Hippocampal formation (tissue), 2 donors: Measurements from ENCODE around the gene GP5.

Experiments
- DNase-seq, 2 donors: peaks; one replicate each; lab custom pipeline; 2025; lab: John Stamatoyannopoulos, UW

The GP5 gene

GRCh38 chr3:194396859-194397756 lies 2.0 kb downstream of the GP5 start:
- DNase-seq = no peak

DNA sequence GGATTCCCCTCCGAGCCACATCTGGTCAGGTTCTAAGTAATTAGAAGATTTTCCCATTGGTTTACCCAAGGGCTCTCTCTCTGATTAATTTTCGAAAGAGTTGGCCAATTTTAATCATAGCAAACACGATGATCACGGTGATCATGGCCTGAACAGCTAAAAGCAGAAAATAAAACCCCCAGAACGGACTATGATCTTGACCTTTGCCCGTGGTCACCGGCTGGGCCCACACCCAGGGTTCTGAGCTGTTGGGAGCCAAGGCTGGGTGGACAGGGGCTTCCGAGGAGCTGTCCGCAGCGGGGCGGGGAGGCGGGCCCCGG lies 2.6 kb downstream of the GP5 start:
- no peak for DNase-seq

GRCh38 chr3:194395778-194396538 lies 3.1 kb downstream of the GP5 start:
- no peak for DNase-seq

DNA sequence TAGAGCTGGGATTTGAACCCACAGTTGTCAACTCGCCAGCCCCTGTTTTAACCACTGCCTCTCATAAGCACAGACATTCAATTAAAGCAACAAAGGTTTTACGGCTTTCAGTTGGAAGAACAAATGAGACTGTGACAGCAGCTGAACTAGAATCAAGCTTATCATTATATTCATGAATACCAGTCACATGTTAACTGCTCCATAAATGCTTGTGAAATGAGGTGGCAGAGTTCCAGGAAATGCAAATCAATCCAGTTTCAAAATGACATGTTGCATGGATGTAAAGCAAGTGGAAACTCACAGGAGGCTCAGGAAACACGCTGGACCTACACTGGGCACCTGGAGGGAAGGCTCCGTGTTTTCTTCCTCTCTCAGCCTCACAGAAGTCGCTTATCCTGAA lies 3.9 kb downstream of the GP5 start:
- no peak for DNase-seq

DNA sequence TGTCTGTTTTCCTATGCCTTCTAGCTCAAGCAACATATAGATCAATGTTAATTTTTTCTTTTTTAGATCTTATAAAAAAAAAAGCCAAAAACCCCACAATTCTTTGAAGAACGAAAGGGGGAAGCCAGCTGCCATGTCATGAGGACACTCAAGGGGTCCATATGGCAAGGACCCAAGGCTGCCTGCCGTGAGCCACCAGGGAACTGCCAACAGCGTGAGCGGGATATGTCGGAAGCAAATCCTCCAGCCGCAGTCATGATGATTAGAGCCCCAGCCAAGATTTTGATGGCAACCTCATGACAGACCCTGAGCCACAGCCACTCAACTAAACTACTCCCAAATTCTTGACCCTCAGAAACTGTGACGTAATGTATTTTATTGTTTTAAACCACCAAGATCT lies 6.5 kb downstream of the GP5 start:
- DNase-seq = no peak

DNA sequence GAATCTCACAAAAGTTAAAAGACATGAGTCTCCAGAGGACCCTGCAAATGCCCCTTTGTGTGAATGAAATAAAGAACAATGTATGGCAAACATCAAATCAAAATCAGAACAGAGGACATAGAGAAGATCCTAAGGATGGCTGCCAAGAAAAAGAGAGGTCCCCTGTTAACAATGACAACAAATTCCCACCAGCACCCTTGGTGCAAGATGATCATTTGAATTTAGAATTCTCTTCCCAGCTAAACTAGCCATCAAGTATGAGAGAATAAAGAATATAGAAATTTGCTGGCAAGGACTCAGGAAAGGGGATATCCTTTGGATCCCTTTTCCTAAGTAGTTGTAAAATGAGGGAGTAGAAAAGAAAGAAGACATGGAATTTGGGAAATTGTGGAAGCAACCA lies 8.2 kb downstream of the GP5 start:
- DNase-seq = no peak

- DNase-seq = no peak
Measured at GRCh38 chr3:194389269-194389668, 9.8 kb downstream of the GP5 start.

GRCh38 chr3:194387926-194388418 lies 11.1 kb downstream of the GP5 start:
- no peak for DNase-seq

DNA sequence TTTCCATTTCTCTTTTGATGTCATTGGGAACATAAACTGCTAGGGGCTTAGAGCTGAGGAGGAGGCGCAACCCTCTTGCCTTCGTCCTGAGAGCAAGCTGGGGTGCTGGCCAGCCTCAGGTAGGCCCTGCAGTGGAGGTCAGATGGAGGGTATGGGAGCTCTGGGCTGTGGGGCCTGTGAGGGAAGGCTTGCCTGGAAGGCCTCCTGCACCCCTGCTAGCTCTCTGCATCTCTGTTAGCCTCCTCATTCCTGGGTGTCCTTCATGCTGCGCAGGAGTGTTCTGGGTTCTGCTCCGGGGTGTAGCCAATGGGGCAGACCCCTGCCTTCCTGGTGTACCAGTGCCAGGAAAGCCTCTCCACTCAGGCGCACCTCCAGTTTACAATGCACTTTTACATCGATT lies 11.8 kb downstream of the GP5 start:
- no peak for DNase-seq

GRCh38 chr3:194386648-194387047 lies 12.4 kb downstream of the GP5 start:
- no peak for DNase-seq

DNA sequence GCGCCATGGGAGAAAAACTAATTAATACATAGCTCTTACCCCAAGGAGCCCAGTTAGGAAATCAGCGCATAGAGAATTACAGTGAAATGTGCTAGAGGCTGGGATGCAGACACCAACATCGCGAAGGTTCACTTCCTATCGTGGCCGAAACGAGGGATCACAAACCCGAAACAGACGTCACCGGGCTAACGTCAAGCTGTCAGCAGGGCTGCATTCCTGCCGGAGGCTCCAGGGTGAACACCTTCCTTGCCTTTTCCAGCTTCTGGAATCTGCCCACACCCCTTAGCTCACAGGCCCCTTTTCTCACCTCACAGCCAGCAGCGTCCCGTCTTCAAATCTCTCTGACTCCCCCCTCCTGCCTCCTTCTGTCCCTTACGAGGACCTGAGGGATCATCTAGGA lies 13.0 kb downstream of the GP5 start:
- no peak for DNase-seq

DNA sequence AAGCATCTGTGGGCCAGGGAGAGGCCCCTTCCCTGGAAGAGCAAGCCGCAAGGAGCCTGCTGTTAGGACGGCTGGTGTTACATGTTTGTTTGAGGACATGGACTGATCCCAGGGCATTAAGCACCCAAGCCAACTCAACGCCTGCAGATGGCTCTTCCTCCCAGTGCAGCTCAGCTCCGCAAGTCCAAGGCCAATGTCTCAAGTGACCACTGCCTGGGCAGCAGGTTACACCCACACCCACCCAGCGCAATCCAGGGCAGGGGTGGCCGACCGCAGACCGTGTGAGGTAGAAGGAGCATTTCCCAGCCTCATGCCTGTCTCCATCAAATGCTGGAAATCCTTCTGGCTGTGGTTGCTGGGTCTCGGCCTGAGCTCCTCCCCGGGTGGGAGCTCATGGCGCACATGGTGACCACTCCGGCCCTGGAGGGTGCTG lies 14.5 kb downstream of the GP5 start:
- no peak for DNase-seq

DNA sequence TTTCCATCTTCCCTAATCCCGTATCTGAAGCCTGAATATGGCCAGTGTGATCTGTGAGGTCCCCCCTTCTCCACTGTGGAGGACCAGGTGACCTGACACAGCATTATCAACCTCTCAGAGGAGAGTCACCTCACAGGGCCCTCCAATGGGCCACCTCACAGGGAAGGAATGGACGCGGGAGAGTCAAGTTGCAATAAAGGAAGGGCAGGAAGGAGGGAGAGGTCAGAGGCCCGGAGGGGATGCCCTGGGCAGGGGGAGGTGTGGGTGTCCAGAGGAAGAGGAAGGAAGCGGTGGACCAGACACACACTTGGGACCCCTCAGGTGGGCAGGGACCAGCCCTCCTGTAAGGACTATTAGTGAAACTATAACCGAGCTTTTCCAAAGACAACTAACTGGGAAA lies 14.9 kb downstream of the GP5 start:
- DNase-seq = no peak

GRCh38 chr3:194383276-194383940 lies 15.7 kb downstream of the GP5 start:
- no peak for DNase-seq

DNA sequence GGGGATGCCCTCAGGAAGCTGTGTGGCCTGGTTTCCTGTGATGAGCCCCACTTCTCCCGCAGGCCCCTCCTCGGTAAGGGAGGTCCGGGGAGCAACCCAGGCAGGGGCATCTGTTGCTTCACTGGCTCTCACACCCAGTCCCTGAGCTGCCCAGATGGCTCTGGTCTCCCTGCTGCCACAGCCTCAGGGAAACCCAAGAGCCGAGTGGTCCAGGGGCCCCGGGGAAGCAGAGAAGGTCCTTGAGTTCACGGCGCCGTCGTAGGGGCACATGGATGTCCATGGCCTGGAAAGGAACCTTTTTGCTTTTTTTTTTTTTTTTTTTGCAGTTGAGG lies 16.2 kb downstream of the GP5 start:
- no peak for DNase-seq

DNA sequence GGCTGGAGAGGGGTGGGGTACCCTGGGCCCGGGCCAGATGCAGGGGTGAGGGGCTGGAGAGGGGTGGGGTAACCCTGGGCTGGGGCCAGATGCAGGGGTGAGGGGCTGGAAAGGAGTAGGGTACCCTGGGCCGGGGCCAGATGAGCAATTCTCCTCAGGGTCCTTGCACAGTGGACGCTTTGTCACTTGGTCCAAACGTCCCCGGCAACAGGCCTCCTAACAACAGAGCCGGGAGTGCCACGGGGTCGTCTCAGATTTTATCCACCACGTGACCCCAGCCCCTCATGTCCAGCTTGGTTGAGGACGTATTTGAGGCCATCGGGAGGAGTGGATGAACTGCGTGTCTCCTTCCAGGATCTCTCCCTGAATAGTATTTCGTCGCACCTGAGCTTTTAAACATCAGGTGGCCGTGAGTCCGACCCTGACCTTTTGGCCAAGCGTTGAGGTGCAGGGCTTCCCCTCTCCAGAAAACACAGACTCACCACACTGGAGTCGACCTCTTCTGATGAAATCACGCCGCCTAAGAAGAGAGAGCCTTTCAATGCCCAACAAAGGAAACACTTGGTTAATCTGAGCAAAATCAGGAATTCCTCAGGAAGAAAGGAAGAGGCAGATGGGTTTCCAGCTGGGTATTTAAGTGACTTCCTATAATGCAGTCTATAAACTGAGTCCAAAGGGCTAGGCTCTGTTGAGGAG lies 16.7 kb downstream of the GP5 start:
- no peak for DNase-seq

DNA sequence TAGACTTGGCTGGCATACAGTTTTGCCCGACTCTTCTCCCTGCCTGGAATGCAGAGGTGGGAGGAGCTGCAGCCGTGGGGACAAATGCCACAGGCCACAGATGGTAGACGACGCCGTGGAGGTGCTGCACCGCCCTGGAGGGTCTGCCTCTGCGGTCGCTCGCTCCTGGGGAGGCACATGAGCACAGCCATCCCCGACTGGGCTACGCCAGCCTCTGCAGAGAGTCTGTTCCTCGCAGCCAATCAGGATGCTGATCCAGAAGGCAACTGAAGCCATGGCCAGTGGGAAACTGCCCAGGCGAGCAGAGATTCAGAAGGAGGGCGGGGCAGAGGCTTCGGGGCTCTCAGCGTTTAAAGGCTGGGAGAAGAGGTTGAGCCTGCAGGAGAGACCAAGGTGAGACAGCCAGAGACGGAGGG lies 17.6 kb downstream of the GP5 start:
- peak in 1 of 2 donors; percentile 2 for DNase-seq

- no peak for DNase-seq
Measured at GRCh38 chr3:194380326-194380725, 18.7 kb downstream of the GP5 start.

DNA sequence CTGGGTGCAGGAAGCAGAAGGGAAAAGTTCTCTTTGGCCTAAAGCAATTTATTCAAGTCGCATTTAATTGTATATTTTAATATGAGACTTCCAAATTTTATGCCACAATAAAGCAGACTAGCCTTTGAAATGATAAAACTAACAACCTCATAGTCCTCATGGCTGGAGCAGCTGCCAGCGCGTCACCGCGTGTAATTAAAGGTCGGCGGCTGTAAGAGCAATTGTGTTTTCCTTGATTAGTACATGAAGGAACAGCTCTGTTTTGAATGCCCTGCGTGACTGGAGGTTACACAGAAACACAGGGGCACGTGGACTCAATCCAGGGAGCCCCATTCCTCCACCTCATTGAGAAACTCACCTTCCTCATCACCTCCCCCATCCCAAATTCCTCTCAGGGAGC lies 19.4 kb downstream of the GP5 start:
- no peak for DNase-seq

DNA sequence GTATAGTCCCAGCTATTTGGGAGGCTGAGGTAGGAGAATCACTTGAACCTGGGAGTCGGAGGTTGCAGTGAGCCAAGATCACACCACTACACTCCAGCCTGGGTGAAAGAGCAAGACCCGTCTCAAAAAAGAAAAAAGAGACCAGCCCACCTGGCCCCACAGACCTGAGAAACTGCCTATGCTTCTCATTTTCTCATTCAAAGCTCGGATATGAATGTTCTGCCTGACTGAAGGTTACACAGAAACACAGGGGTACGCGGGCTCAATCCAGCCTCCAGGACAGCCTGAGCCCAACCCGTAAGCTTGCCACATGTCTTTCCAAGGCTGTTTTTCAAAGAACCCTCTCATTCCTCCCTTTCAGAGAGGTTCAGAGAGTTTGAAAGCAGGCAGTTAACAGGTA lies 19.8 kb downstream of the GP5 start:
- DNase-seq = no peak

- no peak for DNase-seq
Measured at GRCh38 chr3:194377708-194378107, 21.4 kb downstream of the GP5 start.

DNA sequence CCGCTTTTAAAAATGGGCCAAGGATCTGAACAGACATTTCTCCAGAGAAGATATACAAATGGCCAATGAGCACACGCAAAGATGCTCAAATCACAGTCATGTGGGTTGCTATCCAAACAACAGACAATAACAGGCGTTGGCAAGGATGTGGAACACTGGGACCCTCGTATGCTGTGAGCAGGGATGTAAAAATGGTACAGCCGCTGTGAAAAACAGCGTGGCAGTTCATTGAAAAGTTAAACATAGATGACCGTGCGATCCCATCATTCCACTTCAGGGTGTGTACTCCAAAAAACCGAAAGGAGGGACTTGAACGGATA lies 22.9 kb downstream of the GP5 start:
- no peak for DNase-seq
